Measurements from ENCODE around the gene CRYBB2. TPM values are rescaled to one million over a fixed set of nuclear protein-coding genes. Genes with fewer than 3 reads are reported as not detected.
A peak's percentile ranks its signal among the peaks of the same experiment; 100 is the strongest.
"Not testable (repeated sequence)": the region's sequence is repeated elsewhere in the genome, so short reads cannot be mapped to it uniquely, and the experiment has no call there.

Gene CRYBB2
- total RNA-seq, 1 experiment from 2014 or later: not detected

- no peak for DNase-seq (ENCODE audit: extremely low read depth, low read depth)
Observed at GRCh38 chr22:25197340-25197739, 22.1 kb upstream of the CRYBB2 start.

GRCh38 chr22:25199731-25200520 is 19.5 kb upstream of the CRYBB2 start, which contains the start of gene CRYBB3:
Gene CRYBB3 (plus strand): TSS chr22:25199858. CDS start chr22:25201397, 1,539 bp downstream.
- no peak for DNase-seq (ENCODE audit: extremely low read depth, low read depth)

GRCh38 chr22:25200967-25201366 is 18.5 kb upstream of the CRYBB2 start:
- no peak for DNase-seq (ENCODE audit: extremely low read depth, low read depth)

GRCh38 chr22:25201557-25202273 is 17.7 kb upstream of the CRYBB2 start:
- no peak for DNase-seq (ENCODE audit: extremely low read depth, low read depth)

DNA sequence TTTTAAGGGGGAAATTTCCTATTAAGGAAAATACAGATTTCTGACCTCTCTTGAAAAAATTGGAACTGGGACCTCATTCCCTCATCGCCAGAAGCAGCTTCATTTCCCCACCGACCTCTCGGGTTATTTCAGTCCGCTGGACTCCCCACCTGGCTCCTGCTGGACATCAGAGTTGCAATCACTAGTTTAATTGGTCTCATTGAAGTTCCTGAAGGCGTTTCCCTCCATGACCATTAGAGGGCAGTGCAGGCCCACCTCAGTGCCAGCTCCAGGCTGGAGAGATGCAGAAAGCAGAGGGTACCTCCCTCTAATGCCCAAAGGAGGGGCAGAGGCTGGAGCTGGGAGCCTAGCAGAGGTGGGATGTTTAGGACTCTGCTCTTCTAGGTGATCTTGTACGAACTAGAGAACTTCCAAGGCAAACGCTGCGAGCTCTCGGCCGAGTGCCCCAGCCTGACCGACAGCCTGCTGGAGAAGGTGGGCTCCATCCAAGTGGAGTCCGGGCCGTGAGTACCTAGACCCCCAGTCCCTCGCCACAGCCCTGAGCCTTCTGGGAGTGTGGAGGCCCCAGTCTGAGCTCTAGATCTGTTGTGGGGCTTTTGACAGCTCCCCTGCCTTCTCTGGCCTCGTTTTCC is 17.0 kb upstream of the CRYBB2 start:
- DNase-seq (ENCODE audit: extremely low read depth, low read depth): peak; percentile 52

DNA sequence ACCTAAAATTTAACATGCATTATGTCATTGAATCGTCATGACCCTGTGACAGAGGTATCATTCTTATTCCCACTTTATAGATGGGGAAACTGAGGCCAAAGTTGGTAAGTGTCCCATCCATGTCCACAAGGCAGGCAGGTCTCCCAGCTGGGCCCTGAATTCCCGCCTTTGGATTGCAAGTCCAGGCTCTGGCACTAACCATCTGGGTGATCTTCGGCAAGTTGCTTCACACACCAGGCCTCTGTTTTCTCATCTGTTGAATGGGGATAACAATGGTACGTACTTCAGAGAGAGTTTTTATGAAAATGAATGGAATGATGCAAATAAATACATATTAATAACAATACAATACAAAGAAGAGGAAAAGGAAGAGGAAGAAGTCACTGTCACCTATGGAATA is 16.4 kb upstream of the CRYBB2 start:
- no peak for DNase-seq (ENCODE audit: extremely low read depth, low read depth)

GRCh38 chr22:25204547-25204946 is 14.9 kb upstream of the CRYBB2 start:
- not testable (repeated sequence) for DNase-seq (ENCODE audit: extremely low read depth, low read depth)

- no peak for DNase-seq (ENCODE audit: extremely low read depth, low read depth)
Observed at GRCh38 chr22:25205847-25206246, 13.6 kb upstream of the CRYBB2 start.

GRCh38 chr22:25206998-25207397 is 12.4 kb upstream of the CRYBB2 start:
- no peak for DNase-seq (ENCODE audit: extremely low read depth, low read depth)

- no peak for DNase-seq (ENCODE audit: extremely low read depth, low read depth)
Observed at GRCh38 chr22:25207553-25208157, 11.8 kb upstream of the CRYBB2 start.

DNA sequence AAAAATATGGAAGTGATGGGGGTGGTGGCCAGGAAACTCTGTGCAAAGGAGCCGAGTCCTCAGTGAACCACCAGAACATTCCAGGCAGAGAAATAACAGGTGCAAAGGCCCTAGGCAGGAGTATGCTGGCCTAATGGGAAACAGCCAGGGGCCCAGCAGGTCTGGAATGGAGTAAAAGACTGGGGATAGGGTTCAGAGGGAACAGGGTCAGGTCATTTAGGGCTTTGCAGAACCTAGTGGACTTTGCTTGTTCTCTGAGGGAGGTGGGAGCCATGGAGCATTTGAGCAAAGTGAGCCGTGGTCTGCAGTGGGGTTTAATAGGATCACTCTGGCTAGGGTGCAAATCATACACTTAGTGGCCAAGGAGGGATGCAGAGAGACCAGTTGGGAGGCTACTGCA is 11.1 kb upstream of the CRYBB2 start:
- DNase-seq (ENCODE audit: extremely low read depth, low read depth): no peak

DNA sequence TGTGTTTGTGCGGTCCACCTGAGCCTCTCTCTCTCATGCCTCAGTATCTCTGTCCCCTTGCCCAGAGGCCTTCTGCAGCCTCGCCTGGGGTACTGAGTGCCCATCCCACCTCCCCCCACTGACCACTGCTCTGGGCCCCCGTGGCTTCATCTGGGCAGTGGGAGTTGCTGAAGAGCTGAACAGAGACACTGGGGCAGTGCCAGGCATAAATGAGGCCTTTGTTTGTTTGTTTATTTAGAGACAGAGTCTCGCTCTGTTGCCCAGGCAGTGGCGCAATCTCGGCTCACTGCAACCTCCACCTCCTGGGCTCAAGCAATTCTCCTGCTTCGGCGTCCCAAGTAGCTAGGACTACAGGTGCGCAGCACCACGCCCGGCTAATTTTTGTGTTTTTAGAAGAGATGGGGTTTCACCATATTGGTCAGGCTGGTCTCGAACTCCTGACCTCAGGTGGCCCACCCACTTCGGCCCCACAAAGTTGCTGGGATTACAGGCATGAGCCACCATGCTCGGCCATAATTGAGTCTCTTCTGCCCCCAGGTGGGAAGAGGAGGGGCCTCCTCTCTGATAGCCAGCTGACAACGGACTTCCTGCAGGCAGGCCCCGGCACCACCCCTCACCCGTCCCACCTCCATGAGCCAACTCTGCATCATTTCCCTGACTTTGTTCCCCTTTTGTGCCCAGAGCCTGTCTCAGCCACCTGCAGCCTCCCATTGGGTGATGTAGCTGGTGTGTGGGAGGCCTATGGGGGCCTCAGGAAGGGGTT is 10.5 kb upstream of the CRYBB2 start:
- DNase-seq (ENCODE audit: extremely low read depth, low read depth): no peak

DNA sequence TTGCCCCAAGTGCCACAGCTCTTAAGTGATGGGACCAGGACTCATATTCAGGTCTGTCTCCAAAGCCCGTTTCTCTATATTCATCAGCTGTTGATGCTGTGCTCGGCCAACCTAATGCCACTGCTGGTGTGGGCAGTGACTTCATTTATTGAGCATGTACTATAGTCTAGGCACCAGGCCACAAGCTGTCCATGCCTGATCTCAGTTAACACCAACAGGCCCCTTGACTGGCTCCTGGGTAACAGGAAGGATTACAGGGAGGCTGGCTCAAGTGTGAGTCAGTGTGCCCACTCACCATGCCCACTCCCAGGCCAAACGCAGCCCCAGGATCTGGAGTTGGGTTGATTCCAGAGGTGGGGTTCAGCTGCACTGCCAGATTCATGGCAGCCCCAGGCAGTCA is 8.6 kb upstream of the CRYBB2 start:
- DNase-seq (ENCODE audit: extremely low read depth, low read depth): no peak

- DNase-seq (ENCODE audit: extremely low read depth, low read depth): no peak
Observed at GRCh38 chr22:25212337-25212736, 7.1 kb upstream of the CRYBB2 start.

- DNase-seq (ENCODE audit: extremely low read depth, low read depth): no peak
Observed at GRCh38 chr22:25213221-25213620, 6.2 kb upstream of the CRYBB2 start.

DNA sequence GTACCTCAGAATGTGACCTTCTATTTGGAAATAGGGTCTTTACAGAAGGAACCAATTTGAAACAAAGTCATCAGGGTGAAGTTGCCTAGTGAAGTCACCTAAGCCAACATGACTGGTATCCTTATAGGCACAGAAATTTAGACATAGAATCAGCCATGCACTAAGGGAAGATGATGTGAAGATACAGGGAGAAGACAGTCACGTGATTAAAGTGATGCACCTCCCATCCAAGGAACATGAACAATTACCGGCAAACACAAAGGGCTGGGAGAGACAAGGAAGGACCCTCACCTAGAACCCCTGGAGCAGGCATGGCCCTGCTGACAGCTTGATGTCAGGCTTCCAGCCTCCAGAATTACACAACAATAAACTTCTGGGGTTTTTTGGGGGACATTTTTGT is 3.2 kb upstream of the CRYBB2 start:
- DNase-seq (ENCODE audit: extremely low read depth, low read depth): no peak

GRCh38 chr22:25219948-25220442 is 556 bp downstream of the CRYBB2 start:
- DNase-seq (ENCODE audit: extremely low read depth, low read depth): no peak

- DNase-seq (ENCODE audit: extremely low read depth, low read depth): no peak
Observed at GRCh38 chr22:25221790-25222189, 2.4 kb downstream of the CRYBB2 start.

- no peak for DNase-seq (ENCODE audit: extremely low read depth, low read depth)
Observed at GRCh38 chr22:25223269-25223850, 3.9 kb downstream of the CRYBB2 start.

DNA sequence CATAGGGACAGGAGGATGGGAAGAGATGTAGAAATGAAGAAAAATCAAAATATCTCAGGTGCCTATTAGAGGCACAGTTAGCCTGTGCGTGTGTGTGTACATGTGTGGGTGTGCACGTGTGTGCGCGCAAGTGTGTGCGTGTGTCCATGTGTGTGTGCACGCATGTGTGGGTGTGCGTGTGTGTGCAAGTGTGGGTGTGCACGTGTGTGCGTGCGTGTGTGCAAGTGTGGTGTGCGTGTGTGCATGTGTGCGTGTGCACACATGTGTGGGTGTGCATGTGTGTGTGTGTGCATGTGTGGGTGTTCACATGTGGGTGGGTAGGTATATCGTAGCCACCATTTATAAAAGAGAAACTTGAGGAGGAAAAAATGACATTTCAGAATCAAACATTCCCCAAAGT is 9.4 kb downstream of the CRYBB2 start:
- no peak for DNase-seq (ENCODE audit: extremely low read depth, low read depth)

Data from NCI-H460 (cell line).